Vagina (tissue), 2 donors: ENCODE data around the gene TMEM186. TPM values are rescaled to one million over a fixed set of nuclear protein-coding genes. Genes with fewer than 3 reads are reported as not detected.
"Not testable (repeated sequence)": the region's sequence is repeated elsewhere in the genome, so short reads cannot be mapped to it uniquely, and the experiment has no call there.

Experiments
- DNase-seq, 2 donors: peaks; one replicate each; pipeline ENCODE4 v3.0.0-alpha.2; 2017; ENCODE audit errors: extremely low spot score in 2 of 2
- H3K27ac ChIP-seq: fragments of 200-600 bp; sonication (generic); one replicate; pipeline ENCODE4 v1.5.1; 2019
- H3K27me3 ChIP-seq: fragments of 200-600 bp; sonication (generic); one replicate; pipeline ENCODE4 v1.5.1; 2019
- H3K36me3 ChIP-seq, 2 donors: fragments of 200-600 bp; sonication (generic); one replicate each; pipeline ENCODE4 v1.5.1; 2017 to 2019
- H3K4me1 ChIP-seq: fragments of 200-600 bp; sonication (generic); one replicate; pipeline ENCODE4 v1.5.1; 2019
- H3K4me3 ChIP-seq, 2 donors: fragments of 200-600 bp; sonication (generic); 1 replicate in 1 of 2; 2 replicates in 1 of 2; pipeline ENCODE4 v1.5.1; 2016 to 2019
- H3K9me3 ChIP-seq: fragments of 200-600 bp; sonication (generic); one replicate; pipeline ENCODE4 v1.5.1; 2019
- CTCF ChIP-seq, 3 experiments: fragments of 450-650 bp in 2 of 3; fragments of 200-600 bp in 1 of 3; sonication (generic) in 1 of 3; IDR thresholded peaks; one replicate each; pipeline ENCODE4 v1.5.1; 2017 to 2019; ENCODE audit warnings: antibody characterized with exemption in 3 of 3, mild to moderate bottlenecking in 2 of 3, moderate library complexity in 2 of 3
- POLR2A ChIP-seq, 2 donors: fragments of 450-650 bp; IDR thresholded peaks; one replicate each; pipeline ENCODE4 v1.6.1; 2017; ENCODE audit warnings: antibody characterized with exemption in 2 of 2, mild to moderate bottlenecking in 2 of 2, moderate library complexity in 2 of 2
- POLR2AphosphoS5 ChIP-seq, 2 donors: sonication (generic); formaldehyde crosslinking; IDR thresholded peaks; one replicate each; pipeline ENCODE4 v1.9.0; 2017; ENCODE audit warnings: antibody characterized with exemption in 2 of 2, mild to moderate bottlenecking in 2 of 2, low read depth in 1 of 2; ENCODE audit not compliant: insufficient read depth in 1 of 2
- intact Hi-C: fragments of 100-400 bp; cut with DNase I; formaldehyde crosslinking; loops from one replicate; pipeline ENCODE4 v1.15.1; 2023
- total RNA-seq: library from RNA; depleted of rRNA; stranded (reverse); fragments of >200 nt; gene quantifications from one replicate; pipeline ENCODE4 v1.2.3, GENCODE V29; 2016

Gene TMEM186
- total RNA-seq, 1 donor from 2014 or later = 2.9 TPM

GRCh38 chr16:8807189-8807588, 9.8 kb upstream of the TMEM186 start:
- no peaks in the 10 kb centered on the region for H3K9me3 ChIP-seq
- TF ChIP-seq POLR2A (IDR thresholded peaks at IDR 0.05) (no peak), CTCF (IDR thresholded peaks at IDR 0.05) (no peak), POLR2AphosphoS5 (IDR thresholded peaks at IDR 0.05; ENCODE audit: insufficient read depth in 1 of 2, low read depth in 1 of 2) (no peak)
- H3K4me3 ChIP-seq = no peak overlapping the region
- no peak overlapping the region for H3K27ac ChIP-seq
- intact Hi-C loops = no loop called here
- no peaks in the 10 kb centered on the region for H3K4me1 ChIP-seq
- no peak for DNase-seq
- H3K27me3 ChIP-seq = no peaks in the 10 kb centered on the region
- H3K36me3 ChIP-seq = peaks cover 0 to 90% of the 10 kb centered on the region in 2 donors

GRCh38 chr16:8806272-8806983, 9.0 kb upstream of the TMEM186 start:
- DNase-seq = no peak
- H3K4me3 ChIP-seq = no peak overlapping the region
- H3K36me3 ChIP-seq = peaks cover 0 to 86% of the 10 kb centered on the region in 2 donors
- TF ChIP-seq POLR2A (IDR thresholded peaks at IDR 0.05) (no peak), CTCF (IDR thresholded peaks at IDR 0.05) (no peak), POLR2AphosphoS5 (IDR thresholded peaks at IDR 0.05; ENCODE audit: insufficient read depth in 1 of 2, low read depth in 1 of 2) (no peak)
- intact Hi-C loops = no loop called here
- H3K4me1 ChIP-seq = no peaks in the 10 kb centered on the region
- no peak overlapping the region for H3K27ac ChIP-seq
- no peaks in the 10 kb centered on the region for H3K9me3 ChIP-seq
- no peaks in the 10 kb centered on the region for H3K27me3 ChIP-seq

GRCh38 chr16:8804313-8804712, 6.9 kb upstream of the TMEM186 start:
- H3K4me1 ChIP-seq = peaks cover 16% of the 10 kb centered on the region
- no peak overlapping the region for H3K4me3 ChIP-seq
- no peaks in the 10 kb centered on the region for H3K27me3 ChIP-seq
- intact Hi-C loops = no loop called here
- DNase-seq = no peak
- peaks cover 0 to 72% of the 10 kb centered on the region in 2 donors for H3K36me3 ChIP-seq
- no peak overlapping the region for H3K27ac ChIP-seq
- TF ChIP-seq POLR2A (IDR thresholded peaks at IDR 0.05) (no peak), POLR2AphosphoS5 (IDR thresholded peaks at IDR 0.05; ENCODE audit: insufficient read depth in 1 of 2, low read depth in 1 of 2) (no peak), CTCF (IDR thresholded peaks at IDR 0.05) (no peak)
- no peaks in the 10 kb centered on the region for H3K9me3 ChIP-seq

GRCh38 chr16:8803733-8804132, 6.3 kb upstream of the TMEM186 start:
- peaks cover 0 to 66% of the 10 kb centered on the region in 2 donors for H3K36me3 ChIP-seq
- H3K27ac ChIP-seq, intact Hi-C loops: not testable (repeated sequence)

GRCh38 chr16:8801701-8802100, 4.3 kb upstream of the TMEM186 start:
- Histone ChIP-seq H3K36me3 (peaks cover 0 to 47% of the 10 kb centered on the region in 2 donors), H3K4me3 (no peak overlapping the region), H3K4me1 (peaks cover 33% of the 10 kb centered on the region), H3K27me3 (no peaks in the 10 kb centered on the region), H3K9me3 (no peaks in the 10 kb centered on the region), H3K27ac (no peak overlapping the region)
- intact Hi-C loops = no loop called here
- no peak for TF ChIP-seq CTCF (IDR thresholded peaks at IDR 0.05)
- TF ChIP-seq POLR2A (IDR thresholded peaks at IDR 0.05) = no peak
- TF ChIP-seq POLR2AphosphoS5 (IDR thresholded peaks at IDR 0.05; ENCODE audit: insufficient read depth in 1 of 2, low read depth in 1 of 2) = no peak
- DNase-seq = no peak

More at GRCh38 chr16:8803733-8804132, 6.3 kb upstream of the TMEM186 start:
- H3K4me3 ChIP-seq, DNase-seq, H3K27me3 ChIP-seq, H3K9me3 ChIP-seq: not testable (repeated sequence)
- peaks cover 22% of the 10 kb centered on the region for H3K4me1 ChIP-seq
